Islet precursor cell (in vitro differentiated cells): Measurements from ENCODE around the gene SETD4.

Experiments
- DNase-seq: peaks from one replicate; pipeline ENCODE4 v3.0.0-alpha.2; 2018

The SETD4 gene

GRCh38 chr21:36044056-36044455 is 16.3 kb downstream of the SETD4 start:
- DNase-seq = no peak

GRCh38 chr21:36041910-36042309 is 18.4 kb downstream of the SETD4 start:
- no peak for DNase-seq

GRCh38 chr21:36040389-36040788 is 19.9 kb downstream of the SETD4 start:
- DNase-seq = no peak

GRCh38 chr21:36039861-36040260 is 20.5 kb downstream of the SETD4 start:
- DNase-seq = no peak

GRCh38 chr21:36038701-36039497 is 21.4 kb downstream of the SETD4 start:
- no peak for DNase-seq

GRCh38 chr21:36035381-36035791 is 24.9 kb downstream of the SETD4 start:
- DNase-seq = peak; percentile 74

GRCh38 chr21:36034211-36034913 is 26.0 kb downstream of the SETD4 start:
- DNase-seq = no peak

GRCh38 chr21:36032647-36033406 is 27.5 kb downstream of the SETD4 start:
- DNase-seq = no peak

GRCh38 chr21:36030581-36031189 is 29.6 kb downstream of the SETD4 start:
- DNase-seq = no peak

- no peak for DNase-seq
Observed at GRCh38 chr21:36029309-36029708, 31.0 kb downstream of the SETD4 start.

- peak; percentile 92 for DNase-seq
Observed at GRCh38 chr21:36028127-36029069, 31.9 kb downstream of the SETD4 start.

- no peak for DNase-seq
Observed at GRCh38 chr21:36027347-36027746, 33.0 kb downstream of the SETD4 start.

GRCh38 chr21:36024782-36025181 is 35.5 kb downstream of the SETD4 start:
- no peak for DNase-seq

GRCh38 chr21:36023092-36023480 is 37.2 kb downstream of the SETD4 start:
- DNase-seq = no peak

- no peak for DNase-seq
Observed at GRCh38 chr21:36022427-36023091, 37.8 kb downstream of the SETD4 start.

GRCh38 chr21:36021251-36021837 is 39.0 kb downstream of the SETD4 start:
- no peak for DNase-seq

GRCh38 chr21:36015045-36015444 is 45.3 kb downstream of the SETD4 start:
- DNase-seq = no peak

GRCh38 chr21:36010801-36011200 is 49.5 kb downstream of the SETD4 start:
- DNase-seq = no peak

- no peak for DNase-seq
Observed at GRCh38 chr21:36008505-36008904, 51.8 kb downstream of the SETD4 start.

GRCh38 chr21:36005879-36006400 is 54.4 kb downstream of the SETD4 start:
- no peak for DNase-seq

GRCh38 chr21:36005018-36005417 is 55.3 kb downstream of the SETD4 start:
- DNase-seq = no peak
